ENCODE results near the gene PABPN1L.

DNA sequence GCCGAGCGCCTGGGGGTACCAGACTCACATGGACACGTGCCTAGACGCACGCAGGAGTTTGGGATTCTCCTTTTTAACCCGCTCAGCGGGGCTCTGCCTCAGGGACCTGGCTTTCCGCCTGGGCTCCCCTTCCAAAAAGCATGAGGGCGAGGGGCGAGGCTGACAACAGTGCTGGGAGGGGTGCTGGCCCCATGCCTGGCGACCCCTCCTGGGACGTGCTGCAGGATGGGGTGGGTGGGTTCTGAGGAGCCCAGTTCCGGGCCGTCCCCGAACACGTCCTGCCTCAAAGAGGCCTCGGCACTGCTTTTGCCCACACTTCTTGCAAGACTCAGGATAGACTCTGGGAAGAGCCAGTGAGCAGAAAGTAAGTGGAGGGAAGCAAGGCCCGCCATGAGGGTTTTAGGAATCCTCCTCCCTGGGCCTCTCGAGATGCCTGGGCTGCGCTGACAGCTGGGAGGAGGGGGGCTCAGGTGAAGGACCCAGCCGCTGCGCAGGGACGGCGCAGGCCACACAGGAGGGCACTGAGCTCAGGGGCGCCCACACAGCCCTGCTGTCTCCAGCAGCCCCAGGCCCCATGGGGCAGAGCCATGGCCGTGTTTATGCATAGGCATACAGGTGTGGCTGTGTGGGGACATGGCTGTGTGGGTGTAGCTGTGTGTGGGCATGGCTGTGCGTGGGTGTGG is 15.4 kb upstream of the PABPN1L start:
- TF ChIP-seq POLR2A (IDR thresholded peaks at IDR 0.05) (no peak), CTCF (IDR thresholded peaks at IDR 0.05) (no peak)

Data from vagina (tissue), 2 donors.